Myocyte (in vitro differentiated cells): ENCODE data around the gene PDCD5. TPM values are rescaled to one million over a fixed set of nuclear protein-coding genes. Genes with fewer than 3 reads are reported as not detected.
"Not testable (repeated sequence)": the region's sequence is repeated elsewhere in the genome, so short reads cannot be mapped to it uniquely, and the experiment has no call there.

Experiments
- DNase-seq: peaks from one replicate; pipeline ENCODE4 v3.0.0-alpha.2; 2012; ENCODE audit warnings: low read depth
- total RNA-seq: library from RNA; depleted of rRNA; stranded (reverse); fragments of >200 nt; gene quantifications from 2 replicates; pipeline ENCODE4 v1.2.3, GENCODE V29; 2014

Gene PDCD5
- total RNA-seq, 1 donor from 2014 or later: 146 TPM

DNA sequence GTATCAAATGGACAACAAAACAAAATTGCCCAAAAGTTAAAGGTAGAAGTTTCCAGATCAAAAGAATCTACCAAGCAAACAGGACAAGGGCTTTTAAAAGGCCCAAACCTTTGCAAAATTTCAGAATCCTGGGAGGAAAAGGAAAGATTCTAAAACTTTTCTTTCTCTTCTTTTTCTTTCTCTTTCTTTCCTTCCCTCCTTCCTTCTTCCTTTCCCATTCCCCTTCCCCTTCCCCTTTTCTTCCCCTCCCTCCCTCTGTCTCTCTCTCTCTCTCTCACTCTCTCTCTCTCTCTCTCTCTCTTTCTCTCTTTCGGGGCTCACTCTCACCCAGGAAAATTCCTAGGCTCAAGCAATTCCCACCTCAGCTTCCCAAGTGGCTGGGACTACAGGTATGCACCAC is 4.2 kb upstream of the PDCD5 start:
- no peak for DNase-seq

DNA sequence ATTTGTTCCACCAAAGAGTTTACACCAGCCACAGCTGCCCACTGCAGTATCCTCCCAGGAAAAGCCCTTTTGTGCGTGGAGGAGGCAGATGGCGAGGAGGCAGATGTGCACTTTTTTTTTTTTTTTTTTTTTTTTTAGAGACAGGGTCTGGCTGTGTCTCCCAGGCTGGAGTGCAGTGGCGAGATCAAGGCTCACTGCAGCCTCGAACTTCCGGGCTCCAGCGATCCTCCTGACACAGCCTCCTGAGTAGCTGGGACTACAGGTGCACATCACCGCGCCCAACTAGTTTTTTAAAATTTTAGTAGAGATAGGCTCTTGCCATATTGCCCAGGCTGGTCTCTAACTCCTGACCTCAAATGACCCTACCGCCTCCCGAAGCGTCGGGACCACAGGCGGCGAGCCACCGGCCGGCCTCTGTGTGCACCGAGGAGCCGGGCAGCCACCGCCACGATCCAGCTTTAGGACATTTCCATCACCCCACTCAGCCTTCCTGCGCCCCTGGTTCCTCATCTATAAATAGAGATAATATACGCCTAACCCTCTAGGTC is 563 bp upstream of the PDCD5 start:
- DNase-seq: no peak

DNA sequence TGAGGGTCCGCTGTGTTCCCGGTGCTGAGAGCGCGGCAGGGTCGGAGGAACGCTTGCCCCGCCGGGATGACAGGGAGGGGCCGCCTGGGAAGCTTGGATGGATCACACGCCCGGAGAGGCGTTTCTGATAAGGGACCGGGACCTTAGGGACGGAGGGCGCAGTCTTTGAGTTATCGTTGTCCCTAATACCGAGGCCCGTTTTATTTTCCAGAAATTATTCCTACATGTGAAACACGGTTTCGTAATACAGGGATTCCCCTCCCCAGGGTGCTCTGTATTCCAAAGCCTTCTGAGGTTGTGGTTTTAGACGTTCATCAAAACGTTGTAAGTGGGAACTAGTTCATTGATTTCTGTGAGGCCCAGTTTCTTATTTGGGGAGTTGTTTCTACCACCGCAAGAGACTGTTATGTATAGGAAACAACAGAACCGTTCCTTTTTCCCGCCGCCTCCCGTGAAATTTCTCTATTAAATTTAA is 752 bp downstream of the PDCD5 start:
- DNase-seq: peak; percentile 23

GRCh38 chr19:32587747-32588504 is 6.9 kb downstream of the PDCD5 start:
- not testable (repeated sequence) for DNase-seq

DNA sequence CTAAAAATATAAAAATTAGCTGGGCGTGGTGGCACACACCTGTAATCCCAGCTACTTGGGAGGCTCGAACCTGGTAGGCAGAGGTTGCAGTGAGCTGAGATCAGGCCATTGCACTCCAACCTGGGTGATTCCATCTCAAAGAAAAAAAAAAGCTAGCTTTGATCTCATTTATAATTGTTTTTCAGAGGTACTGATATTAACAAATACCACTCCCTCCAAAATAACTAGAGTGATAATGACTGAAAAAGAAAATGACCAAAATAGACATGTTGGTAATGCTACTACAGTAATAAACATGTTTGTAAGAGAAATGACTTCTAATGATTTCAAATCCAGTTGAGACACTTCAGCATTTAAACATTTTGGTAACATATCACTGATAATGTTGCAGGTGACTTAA is 13.0 kb downstream of the PDCD5 start:
- no peak for DNase-seq

GRCh38 chr19:32595491-32595890 is 14.5 kb downstream of the PDCD5 start:
- peak; percentile 58 for DNase-seq

- peak; percentile 19 for DNase-seq
These were observed 17.0 kb downstream of the PDCD5 start for GRCh38 chr19:32598022-32598421.

DNA sequence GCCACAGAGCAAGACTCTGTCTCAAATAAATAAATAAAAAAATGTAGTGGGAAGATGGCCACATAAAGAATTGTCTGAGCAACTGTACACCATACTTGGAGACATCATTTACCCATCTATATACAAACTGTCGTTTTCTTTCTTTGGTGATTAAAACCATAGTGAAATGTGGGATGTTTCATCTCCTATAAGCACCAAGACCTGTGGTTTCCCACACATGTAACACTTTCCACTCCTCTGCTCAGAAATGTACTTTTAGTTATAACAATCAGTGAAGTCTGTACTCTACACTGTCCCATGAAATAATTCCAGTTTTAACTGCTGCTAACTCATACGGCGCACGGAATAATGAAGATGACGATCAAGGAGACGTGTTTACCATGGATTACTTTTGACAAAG is 18.3 kb downstream of the PDCD5 start:
- no peak for DNase-seq

GRCh38 chr19:32599736-32600157 is 18.8 kb downstream of the PDCD5 start:
- peak; percentile 58 for DNase-seq

DNA sequence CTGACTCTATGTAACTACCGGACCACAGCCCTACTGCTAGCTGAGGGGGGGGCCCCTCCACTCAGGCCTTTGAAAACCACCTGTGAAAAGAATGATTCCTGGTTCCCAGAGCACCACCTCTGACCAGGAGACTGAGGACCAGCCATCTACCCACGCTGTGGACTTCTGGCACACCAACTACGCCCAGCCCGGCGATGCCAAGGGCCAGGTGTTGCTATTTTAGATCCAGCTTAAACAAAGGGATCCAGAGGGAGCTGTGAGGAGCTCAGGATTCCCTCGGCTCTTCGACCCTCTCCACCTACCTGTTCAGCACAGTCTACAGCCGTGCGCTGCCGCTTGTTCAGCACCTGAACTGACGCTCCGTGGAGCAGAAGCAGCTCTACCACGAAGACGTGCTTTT is 23.0 kb downstream of the PDCD5 start:
- DNase-seq: no peak

DNA sequence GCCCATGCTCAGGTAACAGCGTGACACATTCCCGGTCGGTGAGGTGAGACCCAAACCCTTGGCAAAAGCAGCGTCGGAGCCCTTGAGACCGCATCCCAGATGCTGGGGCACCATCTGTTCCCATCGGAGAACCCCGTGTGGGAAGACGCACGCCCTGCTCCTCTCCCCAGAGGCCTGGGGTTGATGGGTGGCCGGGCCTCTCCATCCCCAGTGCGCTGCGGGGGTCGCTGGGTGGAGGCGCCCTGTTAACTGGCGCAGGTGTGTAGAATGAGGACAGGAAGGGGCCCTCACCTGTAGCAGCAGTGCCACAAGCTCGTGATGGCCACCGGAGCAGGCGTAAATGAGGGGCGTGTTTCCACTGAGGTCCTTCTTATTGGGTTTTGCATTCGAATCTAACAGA is 24.6 kb downstream of the PDCD5 start:
- no peak for DNase-seq

- no peak for DNase-seq
These were observed 25.3 kb downstream of the PDCD5 start for GRCh38 chr19:32606289-32606688.

GRCh38 chr19:32607479-32607878 is 26.5 kb downstream of the PDCD5 start:
- no peak for DNase-seq

DNA sequence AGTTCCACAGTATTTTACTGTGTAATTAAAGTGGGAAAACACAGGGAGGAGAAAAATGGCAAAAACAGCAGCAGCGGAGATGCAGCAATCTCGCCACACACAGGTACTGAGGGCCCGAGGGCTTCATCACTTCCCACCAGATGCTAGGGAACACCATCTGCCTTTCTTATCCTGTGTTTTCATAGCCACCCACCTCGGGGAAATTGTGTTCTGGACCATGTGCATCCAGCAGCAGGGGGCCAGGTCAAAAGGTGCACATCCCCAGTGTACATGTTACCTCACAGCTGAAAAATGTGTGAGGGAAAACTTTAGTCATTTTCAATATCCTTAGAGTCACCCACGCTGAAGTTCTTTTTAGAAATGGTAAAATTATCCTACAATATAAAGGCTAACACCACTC is 30.2 kb downstream of the PDCD5 start:
- no peak for DNase-seq

DNA sequence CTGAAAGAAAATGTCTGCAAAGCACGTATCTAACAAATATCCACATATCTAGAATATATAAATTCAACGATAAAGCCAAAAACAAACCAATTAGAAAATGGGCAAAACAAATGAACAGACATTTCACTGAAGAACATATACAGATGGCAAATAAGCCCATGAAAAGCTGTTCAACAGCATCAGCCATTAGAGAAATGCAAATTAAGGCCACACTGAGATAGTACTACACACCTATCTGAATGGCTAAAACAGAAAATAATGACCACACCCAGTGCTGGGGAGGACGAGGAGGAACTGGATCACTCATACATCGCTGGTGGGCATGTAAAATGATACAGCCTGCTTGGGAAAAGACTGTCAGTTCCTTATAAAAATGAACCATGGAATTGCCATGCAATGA is 32.0 kb downstream of the PDCD5 start:
- DNase-seq: no peak

DNA sequence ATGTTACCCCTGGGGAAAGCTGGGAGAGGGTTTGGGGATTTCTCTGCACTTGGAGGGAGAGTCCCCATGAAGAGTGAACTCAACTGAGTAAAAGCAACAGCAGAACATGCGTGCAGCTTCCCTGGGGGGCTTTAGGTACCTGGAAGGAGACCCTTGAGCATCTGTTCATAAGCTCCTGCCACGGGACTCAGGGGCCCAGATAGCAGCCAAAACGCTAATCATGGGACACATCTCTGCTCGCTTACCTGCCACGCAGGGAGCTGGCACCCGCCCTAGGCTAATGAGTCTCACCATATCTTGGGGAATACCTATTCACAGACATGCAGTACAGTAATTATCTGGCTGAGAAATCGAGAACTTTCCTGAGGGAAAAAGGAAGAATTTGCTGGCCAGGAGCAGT is 33.9 kb downstream of the PDCD5 start:
- DNase-seq: no peak

DNA sequence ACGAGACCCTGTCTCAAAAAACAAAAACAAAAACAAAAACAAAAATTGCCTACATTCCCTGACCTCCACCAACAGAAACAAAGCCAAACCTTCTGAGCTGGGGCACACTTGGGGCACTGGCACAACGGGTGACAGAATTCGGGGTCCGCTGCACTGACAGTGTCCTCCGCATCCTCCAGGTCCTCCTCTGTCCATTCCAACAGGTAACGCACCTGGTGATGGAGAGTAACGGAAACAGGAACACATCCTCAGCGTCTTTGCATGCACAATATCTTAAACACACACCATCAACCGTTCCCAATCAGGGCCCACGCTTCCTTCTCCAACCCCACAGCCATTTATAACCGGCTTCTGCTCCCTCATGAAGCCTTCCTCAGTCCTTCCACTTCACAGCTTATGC is 34.6 kb downstream of the PDCD5 start:
- DNase-seq: no peak

GRCh38 chr19:32619051-32619685 is 38.2 kb downstream of the PDCD5 start:
- no peak for DNase-seq

GRCh38 chr19:32622002-32622401 is 41.0 kb downstream of the PDCD5 start:
- no peak for DNase-seq

GRCh38 chr19:32624410-32624809 is 43.4 kb downstream of the PDCD5 start:
- no peak for DNase-seq

- DNase-seq: no peak
These were observed 46.0 kb downstream of the PDCD5 start for GRCh38 chr19:32626969-32627368.

- DNase-seq: no peak
These were observed 46.8 kb downstream of the PDCD5 start for GRCh38 chr19:32627714-32628270.
